Loucy (cell line): ENCODE measurements around the gene MRPL38.
"Not testable (repeated sequence)": the region's sequence is repeated elsewhere in the genome, so short reads cannot be mapped to it uniquely, and the experiment has no call there.

ENCODE experiments used
- EZH2phosphoT487 ChIP-seq: fragments of 200-600 bp; IDR thresholded peaks from 2 replicates; pipeline ENCODE4 v1.6.1; 2018; ENCODE audit warnings: antibody characterized with exemption, mild to moderate bottlenecking, moderate library complexity, borderline replicate concordance
- TF ChIP-seq, protein P1 (sequence below): fragments of 200-600 bp; sonication (generic); conservative IDR thresholded peaks from 2 replicates; pipeline ENCODE4 v1.5.1; 2014; ENCODE audit warnings: mild to moderate bottlenecking, antibody characterized with exemption, low read length

DNA sequence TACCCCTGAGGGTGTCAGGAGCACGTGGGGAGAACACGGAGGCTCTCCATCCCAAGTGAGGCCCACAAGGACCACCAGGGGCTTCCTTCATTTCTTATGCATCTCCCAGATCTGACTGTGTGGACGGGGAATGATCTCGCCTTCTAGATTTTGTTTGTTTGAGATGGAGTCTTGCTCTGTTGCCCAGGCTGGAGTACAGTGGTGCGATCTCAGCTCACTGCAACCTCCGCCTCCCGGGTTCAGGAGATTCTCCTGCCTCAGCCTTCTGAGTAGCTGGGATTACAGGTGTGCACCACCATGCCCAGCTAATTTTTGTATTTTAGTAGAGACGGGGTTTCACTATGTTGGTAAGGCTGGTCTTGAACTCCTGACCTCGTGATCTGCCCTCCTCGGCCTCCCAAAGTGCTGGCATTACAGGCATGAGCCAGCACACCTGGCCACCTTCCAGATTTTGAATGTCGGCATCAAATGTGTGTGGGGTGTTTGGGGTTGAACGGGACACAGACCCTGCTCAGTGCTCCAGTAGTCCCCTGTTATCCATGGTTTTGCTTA, 35.9 kb downstream of the MRPL38 start:
- TF ChIP-seq, protein P1, sequence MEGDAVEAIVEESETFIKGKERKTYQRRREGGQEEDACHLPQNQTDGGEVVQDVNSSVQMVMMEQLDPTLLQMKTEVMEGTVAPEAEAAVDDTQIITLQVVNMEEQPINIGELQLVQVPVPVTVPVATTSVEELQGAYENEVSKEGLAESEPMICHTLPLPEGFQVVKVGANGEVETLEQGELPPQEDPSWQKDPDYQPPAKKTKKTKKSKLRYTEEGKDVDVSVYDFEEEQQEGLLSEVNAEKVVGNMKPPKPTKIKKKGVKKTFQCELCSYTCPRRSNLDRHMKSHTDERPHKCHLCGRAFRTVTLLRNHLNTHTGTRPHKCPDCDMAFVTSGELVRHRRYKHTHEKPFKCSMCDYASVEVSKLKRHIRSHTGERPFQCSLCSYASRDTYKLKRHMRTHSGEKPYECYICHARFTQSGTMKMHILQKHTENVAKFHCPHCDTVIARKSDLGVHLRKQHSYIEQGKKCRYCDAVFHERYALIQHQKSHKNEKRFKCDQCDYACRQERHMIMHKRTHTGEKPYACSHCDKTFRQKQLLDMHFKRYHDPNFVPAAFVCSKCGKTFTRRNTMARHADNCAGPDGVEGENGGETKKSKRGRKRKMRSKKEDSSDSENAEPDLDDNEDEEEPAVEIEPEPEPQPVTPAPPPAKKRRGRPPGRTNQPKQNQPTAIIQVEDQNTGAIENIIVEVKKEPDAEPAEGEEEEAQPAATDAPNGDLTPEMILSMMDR: not testable (repeated sequence)
- TF ChIP-seq EZH2phosphoT487: not testable (repeated sequence)
